Natural killer cell treated with Interleukin-12 subunit alpha and Interleukin-12 subunit beta and Interleukin-15 and Interleukin-18, amount 100 ng/mL, for 72 hours (primary cell): ENCODE data around the gene KRTAP10-9. TPM values are rescaled to one million over a fixed set of nuclear protein-coding genes. Genes with fewer than 3 reads are reported as not detected.
"Not testable (repeated sequence)": the region's sequence is repeated elsewhere in the genome, so short reads cannot be mapped to it uniquely, and the experiment has no call there.

Source experiments
- ATAC-seq, 2 donors: fragments of 150-1000 bp; cut with Tn5 transposase in 1 of 2; sonication (Bioruptor Pico), chemical (Tn5 transposase) in 1 of 2; 2 replicates each; pipeline ENCODE4 v1.10.0; 2021
- DNase-seq: peaks from one replicate; pipeline ENCODE4 v3.0.0; 2022; ENCODE audit warnings: low spot score
- H3K27ac Mint-ChIP-seq, 2 donors: 1 replicate in 1 of 2; 2 replicates in 1 of 2; pipeline ENCODE4 v1.8.0; 2022; ENCODE audit warnings: mixed read lengths in 2 of 2, mild to moderate bottlenecking in 1 of 2, moderate library complexity in 1 of 2
- H3K27me3 Mint-ChIP-seq, 2 donors: 1 replicate in 1 of 2; 2 replicates in 1 of 2; pipeline ENCODE4 v1.8.0; 2022; ENCODE audit warnings: mixed read lengths in 2 of 2
- H3K36me3 Mint-ChIP-seq: one replicate; pipeline ENCODE4 v1.8.0; 2022; ENCODE audit warnings: mixed read lengths
- H3K4me1 Mint-ChIP-seq, 2 donors: 1 replicate in 1 of 2; 2 replicates in 1 of 2; pipeline ENCODE4 v1.8.0; 2022; ENCODE audit warnings: low read depth in 2 of 2, mixed read lengths in 2 of 2, mild to moderate bottlenecking in 1 of 2
- H3K4me3 Mint-ChIP-seq: one replicate; pipeline ENCODE4 v1.8.0; 2022; ENCODE audit warnings: mixed read lengths
- H3K9me3 Mint-ChIP-seq: 2 replicates; pipeline ENCODE4 v1.8.0; 2022; ENCODE audit warnings: mixed read lengths
- total RNA-seq, 2 donors: library from RNA; stranded (reverse); gene quantifications; one replicate each; pipeline ENCODE4 v1.2.3, GENCODE V29; 2022

KRTAP10-9 gene
- total RNA-seq, 2 donors from 2014 or later, result not detected

GRCh38 chr21:44601596-44602462, 25.1 kb upstream of the KRTAP10-9 start:
- Mint-ChIP-seq H3K27me3 (peaks cover 22 to 25% of the 10 kb centered on the region in 2 donors), H3K36me3 (no peaks in the 10 kb centered on the region), H3K27ac (no peak overlapping the region), H3K4me3 (no peak overlapping the region), H3K4me1 (no peaks in the 10 kb centered on the region), H3K9me3 (no peaks in the 10 kb centered on the region)
- DNase-seq (no peak), ATAC-seq (no peak)

- H3K9me3 Mint-ChIP-seq, result no peaks in the 10 kb centered on the region
- ATAC-seq, result no peak
- H3K27me3 Mint-ChIP-seq, result peaks cover 23 to 25% of the 10 kb centered on the region in 2 donors
- H3K27ac Mint-ChIP-seq, result no peak overlapping the region
- H3K4me3 Mint-ChIP-seq, result no peak overlapping the region
- H3K36me3 Mint-ChIP-seq, result no peaks in the 10 kb centered on the region
- no peak for DNase-seq
- H3K4me1 Mint-ChIP-seq, result no peaks in the 10 kb centered on the region
Measured at GRCh38 chr21:44602463-44602850, 24.4 kb upstream of the KRTAP10-9 start.

- no peak for ATAC-seq
- H3K27me3 Mint-ChIP-seq, result peaks cover 20 to 23% of the 10 kb centered on the region in 2 donors
- no peak overlapping the region for H3K27ac Mint-ChIP-seq
- H3K4me3 Mint-ChIP-seq, result no peak overlapping the region
- DNase-seq, result no peak
- no peaks in the 10 kb centered on the region for H3K36me3 Mint-ChIP-seq
- H3K9me3 Mint-ChIP-seq, result no peaks in the 10 kb centered on the region
- no peaks in the 10 kb centered on the region for H3K4me1 Mint-ChIP-seq
Measured at GRCh38 chr21:44603109-44603875, 23.6 kb upstream of the KRTAP10-9 start.

- peaks cover 3% of the 10 kb centered on the region for H3K36me3 Mint-ChIP-seq
- no peak for ATAC-seq
- H3K4me3 Mint-ChIP-seq, result no peak overlapping the region
- H3K27me3 Mint-ChIP-seq, result peaks cover 18 to 20% of the 10 kb centered on the region in 2 donors
- no peak for DNase-seq
- H3K27ac Mint-ChIP-seq, result no peak overlapping the region
- H3K9me3 Mint-ChIP-seq, result peaks cover 2% of the 10 kb centered on the region
- H3K4me1 Mint-ChIP-seq, result no peaks in the 10 kb centered on the region
Measured at GRCh38 chr21:44603911-44604310, 23.0 kb upstream of the KRTAP10-9 start.

GRCh38 chr21:44606495-44606894, 20.4 kb upstream of the KRTAP10-9 start:
- ATAC-seq, result no peak
- Mint-ChIP-seq H3K9me3 (peaks cover 17% of the 10 kb centered on the region), H3K27ac (no peak overlapping the region), H3K4me3 (no peak overlapping the region), H3K27me3 (peaks cover 18 to 22% of the 10 kb centered on the region in 2 donors), H3K4me1 (no peaks in the 10 kb centered on the region), H3K36me3 (peaks cover 21% of the 10 kb centered on the region)
- no peak for DNase-seq

DNA sequence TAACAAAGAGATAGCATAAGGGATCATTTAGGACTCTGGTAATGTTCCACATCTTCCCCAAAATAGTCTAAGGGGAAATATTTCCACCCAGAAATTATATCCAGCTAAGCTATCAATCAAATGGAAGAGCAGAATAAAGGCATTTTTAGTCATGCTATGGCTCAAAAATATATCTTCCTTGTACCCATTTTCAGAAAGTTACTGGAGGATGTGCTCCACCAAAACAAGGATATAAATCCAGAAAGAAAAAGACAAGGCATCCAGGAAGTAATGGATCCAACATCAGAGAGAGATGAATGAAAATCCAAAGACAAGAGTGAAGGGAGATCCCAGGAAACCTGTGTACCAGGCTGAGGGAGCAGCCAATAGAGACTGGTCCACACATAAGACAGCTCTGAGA, 17.7 kb upstream of the KRTAP10-9 start:
- Mint-ChIP-seq H3K9me3 (peaks cover 17% of the 10 kb centered on the region), H3K27ac (no peak overlapping the region), H3K4me3 (no peak overlapping the region), H3K4me1 (peaks cover 0 to 4% of the 10 kb centered on the region in 2 donors), H3K27me3 (peaks cover 18 to 21% of the 10 kb centered on the region in 2 donors), H3K36me3 (peaks cover 22% of the 10 kb centered on the region)
- DNase-seq, result no peak
- no peak for ATAC-seq

- not testable (repeated sequence) for H3K4me1 Mint-ChIP-seq, ATAC-seq, H3K4me3 Mint-ChIP-seq, H3K27ac Mint-ChIP-seq, DNase-seq
- Mint-ChIP-seq H3K27me3 (peaks cover 11 to 17% of the 10 kb centered on the region in 2 donors), H3K36me3 (peaks cover 22% of the 10 kb centered on the region), H3K9me3 (peaks cover 17% of the 10 kb centered on the region)
Measured at GRCh38 chr21:44610157-44610843, 16.6 kb upstream of the KRTAP10-9 start.

DNA sequence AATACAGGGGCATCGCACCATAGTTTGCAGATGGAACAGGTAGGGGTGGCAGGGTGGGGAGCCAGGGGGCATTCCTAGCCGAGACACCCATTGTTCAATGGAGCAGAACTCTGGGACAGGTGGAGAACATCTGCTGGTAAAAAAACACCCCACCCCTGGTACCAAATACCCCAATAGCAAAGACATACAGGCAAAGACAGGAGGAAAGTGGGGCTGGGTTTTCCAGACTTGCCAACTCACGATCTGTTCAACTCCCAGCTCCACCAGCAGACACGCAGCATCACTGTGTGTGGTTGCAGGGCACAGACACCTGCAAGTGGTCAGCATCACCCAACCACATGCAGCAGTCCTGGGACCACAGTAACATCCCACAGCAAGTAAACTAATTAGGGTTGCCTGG, 15.3 kb upstream of the KRTAP10-9 start:
- DNase-seq (no peak), ATAC-seq (no peak)
- Mint-ChIP-seq H3K27me3 (peaks cover 5 to 13% of the 10 kb centered on the region in 2 donors), H3K36me3 (peaks cover 22% of the 10 kb centered on the region), H3K9me3 (peaks cover 17% of the 10 kb centered on the region), H3K4me3 (no peak overlapping the region), H3K4me1 (peaks cover 0 to 8% of the 10 kb centered on the region in 2 donors), H3K27ac (no peak overlapping the region)

- Mint-ChIP-seq H3K4me3 (no peak within 1 kb of the TSS), H3K27me3 (peaks cover 5 to 12% of the 10 kb centered on the region in 2 donors), H3K9me3 (peaks cover 17% of the 10 kb centered on the region), H3K36me3 (peaks cover 22% of the 10 kb centered on the region), H3K4me1 (peaks cover 0 to 10% of the 10 kb centered on the region in 2 donors), H3K27ac (no peak within 1 kb of the TSS)
- DNase-seq (no peak), ATAC-seq (no peak)
Measured at GRCh38 chr21:44612029-44612486, 14.8 kb upstream of the KRTAP10-9 start, which contains the start of gene KRTAP10-8. Gene KRTAP10-8 (plus strand): TSS chr21:44612079. CDS start chr21:44612101, 22 bp downstream.

DNA sequence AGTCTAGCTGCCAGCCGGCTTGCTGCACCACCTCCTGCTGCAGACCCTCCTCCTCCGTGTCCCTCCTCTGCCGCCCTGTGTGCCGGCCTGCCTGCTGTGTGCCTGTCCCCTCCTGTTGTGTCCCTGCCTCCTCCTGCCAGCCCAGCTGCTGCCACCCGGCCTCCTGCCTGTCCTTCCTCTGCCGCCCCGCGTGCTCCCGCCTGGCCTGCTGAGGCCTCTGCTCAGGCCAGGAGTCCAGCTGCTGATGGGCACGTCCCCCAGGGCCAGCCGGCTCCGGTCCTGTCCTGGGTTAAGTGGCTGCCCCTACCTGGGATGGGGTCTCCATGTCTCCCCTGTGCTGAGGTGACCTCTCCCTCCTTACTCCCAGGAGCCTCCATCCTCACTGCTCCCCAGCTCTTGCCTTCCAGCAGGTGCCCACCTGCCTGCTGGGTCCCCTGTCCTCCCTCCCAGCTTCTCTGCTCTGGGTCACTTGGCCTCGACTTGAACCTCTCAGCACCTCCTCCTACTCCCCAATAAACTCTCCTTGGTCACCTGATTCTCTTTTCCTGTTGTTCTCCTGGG, 14.1 kb upstream of the KRTAP10-9 start:
- DNase-seq (no peak), ATAC-seq (no peak)
- H3K27me3 Mint-ChIP-seq, result peaks cover under 1 to 10% of the 10 kb centered on the region in 2 donors
- peaks cover 0 to 12% of the 10 kb centered on the region in 2 donors for H3K4me1 Mint-ChIP-seq
- H3K36me3 Mint-ChIP-seq, result peaks cover 22% of the 10 kb centered on the region
- H3K9me3 Mint-ChIP-seq, result peaks cover 17% of the 10 kb centered on the region
- H3K4me3 Mint-ChIP-seq, result no peak overlapping the region
- H3K27ac Mint-ChIP-seq, result no peak overlapping the region

DNA sequence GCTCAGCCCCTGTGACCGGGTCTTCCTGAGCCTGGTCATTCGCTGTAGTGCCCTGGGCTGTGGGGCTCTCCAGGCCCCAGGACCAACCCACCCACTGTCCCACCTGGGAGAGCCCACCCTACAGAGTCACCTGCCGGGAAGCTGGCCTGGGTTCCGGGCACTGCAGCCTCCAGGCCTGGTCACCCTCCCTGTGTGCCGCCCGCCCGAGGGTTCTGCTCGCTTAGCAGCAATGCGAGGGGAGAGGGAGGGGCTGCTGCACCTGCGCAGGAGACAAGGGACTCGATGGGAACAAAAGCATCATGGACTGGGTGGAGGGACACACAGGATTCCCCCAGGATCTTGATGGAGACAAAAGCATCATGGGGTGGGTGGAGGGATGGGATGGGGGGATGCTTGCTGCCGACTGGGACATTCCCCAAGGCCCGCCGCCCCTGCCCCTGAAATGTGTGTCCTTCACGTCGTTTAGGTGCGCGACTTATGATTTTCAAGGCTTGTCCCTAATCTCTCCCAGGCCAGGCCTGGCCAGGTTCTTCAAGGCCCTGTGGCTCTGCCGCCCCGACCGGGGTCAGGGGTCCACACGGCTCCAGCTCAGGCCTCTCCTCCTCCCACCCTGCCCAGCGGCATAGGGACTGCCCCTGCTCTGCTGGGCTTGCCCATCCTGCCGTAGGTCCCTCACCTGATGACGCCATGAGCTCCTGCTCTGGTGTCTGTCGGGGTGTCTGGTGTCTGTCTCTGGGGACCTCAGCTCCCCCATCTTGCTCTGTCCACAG, 13.3 kb upstream of the KRTAP10-9 start:
- Mint-ChIP-seq H3K27ac (no peak overlapping the region), H3K27me3 (peaks cover 0 to 9% of the 10 kb centered on the region in 2 donors), H3K4me3 (no peak overlapping the region), H3K4me1 (peaks cover 4 to 18% of the 10 kb centered on the region in 2 donors), H3K9me3 (peaks cover 17% of the 10 kb centered on the region), H3K36me3 (peaks cover 22% of the 10 kb centered on the region)
- ATAC-seq (peak in 1 of 2 donors; percentile 32), DNase-seq (no peak)

- H3K9me3 Mint-ChIP-seq, result peaks cover 13% of the 10 kb centered on the region
- H3K36me3 Mint-ChIP-seq, result peaks cover 20% of the 10 kb centered on the region
- H3K4me1 Mint-ChIP-seq, result peaks cover 10 to 24% of the 10 kb centered on the region in 2 donors
- no peak overlapping the region for H3K4me3 Mint-ChIP-seq
- no peak for ATAC-seq
- H3K27me3 Mint-ChIP-seq, result peaks cover 0 to 5% of the 10 kb centered on the region in 2 donors
- no peak overlapping the region for H3K27ac Mint-ChIP-seq
- DNase-seq, result no peak
Measured at GRCh38 chr21:44614161-44614631, 12.7 kb upstream of the KRTAP10-9 start.
